ENCODE measurements around the gene H6PD.

The H6PD gene

DNA sequence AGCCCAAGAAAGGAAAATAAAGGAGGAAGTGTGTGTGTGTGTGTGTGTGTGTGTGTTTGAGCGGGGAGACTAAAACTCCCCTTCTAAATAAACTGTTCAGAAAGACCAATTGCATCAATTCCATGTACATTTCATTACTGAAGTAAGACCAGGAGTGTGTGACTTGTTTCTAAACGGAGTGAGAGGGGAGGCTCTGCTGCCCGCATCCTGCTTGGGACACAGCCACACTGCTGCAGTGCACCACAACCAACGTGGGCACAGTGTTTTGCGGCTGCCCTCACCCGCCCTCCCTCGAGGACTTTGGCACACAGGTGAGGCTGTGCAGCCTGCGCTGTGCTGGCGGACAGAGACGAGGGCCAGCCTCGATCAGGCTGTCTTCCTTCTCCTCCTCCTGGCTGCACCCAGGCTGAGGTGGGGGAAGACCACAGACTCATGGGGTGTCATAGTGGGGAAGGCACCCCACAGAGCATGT lies 31.0 kb upstream of the H6PD start:
- no peak overlapping the region for H3K27ac Mint-ChIP-seq
- no peaks in the 10 kb centered on the region for H3K9me3 Mint-ChIP-seq
- TF ChIP-seq, protein P1, sequence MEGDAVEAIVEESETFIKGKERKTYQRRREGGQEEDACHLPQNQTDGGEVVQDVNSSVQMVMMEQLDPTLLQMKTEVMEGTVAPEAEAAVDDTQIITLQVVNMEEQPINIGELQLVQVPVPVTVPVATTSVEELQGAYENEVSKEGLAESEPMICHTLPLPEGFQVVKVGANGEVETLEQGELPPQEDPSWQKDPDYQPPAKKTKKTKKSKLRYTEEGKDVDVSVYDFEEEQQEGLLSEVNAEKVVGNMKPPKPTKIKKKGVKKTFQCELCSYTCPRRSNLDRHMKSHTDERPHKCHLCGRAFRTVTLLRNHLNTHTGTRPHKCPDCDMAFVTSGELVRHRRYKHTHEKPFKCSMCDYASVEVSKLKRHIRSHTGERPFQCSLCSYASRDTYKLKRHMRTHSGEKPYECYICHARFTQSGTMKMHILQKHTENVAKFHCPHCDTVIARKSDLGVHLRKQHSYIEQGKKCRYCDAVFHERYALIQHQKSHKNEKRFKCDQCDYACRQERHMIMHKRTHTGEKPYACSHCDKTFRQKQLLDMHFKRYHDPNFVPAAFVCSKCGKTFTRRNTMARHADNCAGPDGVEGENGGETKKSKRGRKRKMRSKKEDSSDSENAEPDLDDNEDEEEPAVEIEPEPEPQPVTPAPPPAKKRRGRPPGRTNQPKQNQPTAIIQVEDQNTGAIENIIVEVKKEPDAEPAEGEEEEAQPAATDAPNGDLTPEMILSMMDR (IDR thresholded peaks at IDR 0.05; ENCODE audit: unreplicated experiment in 3 of 3) = no peak
- H3K27me3 Mint-ChIP-seq (ENCODE audit: low read depth) = peaks cover 83% of the 10 kb centered on the region
- H3K4me1 Mint-ChIP-seq = peaks cover 26% of the 10 kb centered on the region
- H3K36me3 Mint-ChIP-seq (ENCODE audit: low read depth) = no peaks in the 10 kb centered on the region
- H3K4me3 Mint-ChIP-seq = peak overlapping the region in 1 of 3 experiments; percentile 31

DNA sequence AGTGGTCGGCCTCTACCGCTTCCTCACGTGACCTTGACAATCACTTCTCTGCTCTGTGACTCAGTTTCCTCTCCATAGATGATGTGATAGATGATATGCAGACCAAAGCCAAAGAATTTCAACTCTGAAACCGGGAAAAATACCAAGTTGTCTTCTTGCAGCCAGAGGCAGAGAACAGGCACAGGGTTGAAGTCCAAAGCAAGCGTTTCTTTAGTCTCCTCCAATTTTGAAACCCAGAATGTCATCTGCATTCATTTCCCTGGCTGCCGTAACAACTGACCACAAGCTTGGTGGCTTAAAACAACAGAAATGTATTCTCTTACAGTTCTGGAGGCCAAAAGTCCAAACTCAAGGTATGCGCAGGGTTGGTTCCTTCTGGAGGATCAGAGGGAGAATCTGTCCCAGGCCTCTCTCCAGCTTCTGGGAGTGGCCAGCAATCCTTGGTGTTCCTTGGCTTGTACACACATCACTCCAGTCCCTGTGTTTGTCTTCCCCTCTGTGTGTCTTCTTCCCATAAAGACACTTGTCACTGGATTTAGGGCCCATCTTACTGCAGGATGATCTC lies 30.3 kb upstream of the H6PD start:
- Mint-ChIP-seq H3K36me3 (ENCODE audit: low read depth) (no peaks in the 10 kb centered on the region), H3K4me1 (peaks cover 25% of the 10 kb centered on the region), H3K9me3 (no peaks in the 10 kb centered on the region), H3K27ac (no peak overlapping the region), H3K27me3 (ENCODE audit: low read depth) (peaks cover 77% of the 10 kb centered on the region), H3K4me3 (peak overlapping the region; percentile 1 to 40 (median 35))
- TF ChIP-seq, protein P1 (IDR thresholded peaks at IDR 0.05; ENCODE audit: unreplicated experiment in 3 of 3) = no peak

DNA sequence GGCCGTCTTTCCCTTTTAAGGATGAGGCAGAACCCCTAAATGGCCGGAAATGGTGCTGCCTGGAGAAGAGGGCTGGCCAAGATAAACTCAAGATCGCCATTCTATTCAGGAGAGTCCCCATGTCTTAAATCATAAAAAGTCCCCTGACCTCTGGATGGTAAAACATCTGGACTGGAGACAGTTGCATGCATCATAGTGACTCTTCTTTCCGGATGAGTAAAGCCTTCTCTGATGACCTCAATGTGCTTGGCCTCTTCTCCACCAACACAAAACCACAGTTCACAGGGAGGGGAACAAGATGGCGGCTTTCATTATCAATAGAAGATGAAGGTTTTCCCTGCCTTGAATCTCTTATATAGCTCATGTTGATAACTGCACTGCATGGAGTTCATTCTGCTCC lies 27.5 kb upstream of the H6PD start:
- TF ChIP-seq, protein P1 (IDR thresholded peaks at IDR 0.05; ENCODE audit: unreplicated experiment in 3 of 3) = no peak
- peaks cover 49% of the 10 kb centered on the region for H3K27me3 Mint-ChIP-seq (ENCODE audit: low read depth)
- H3K4me3 Mint-ChIP-seq = no peak overlapping the region
- H3K4me1 Mint-ChIP-seq = peaks cover 13% of the 10 kb centered on the region
- H3K9me3 Mint-ChIP-seq = no peaks in the 10 kb centered on the region
- no peaks in the 10 kb centered on the region for H3K36me3 Mint-ChIP-seq (ENCODE audit: low read depth)
- peak overlapping the region in 2 of 3 experiments; percentile 48 to 89 for H3K27ac Mint-ChIP-seq

DNA sequence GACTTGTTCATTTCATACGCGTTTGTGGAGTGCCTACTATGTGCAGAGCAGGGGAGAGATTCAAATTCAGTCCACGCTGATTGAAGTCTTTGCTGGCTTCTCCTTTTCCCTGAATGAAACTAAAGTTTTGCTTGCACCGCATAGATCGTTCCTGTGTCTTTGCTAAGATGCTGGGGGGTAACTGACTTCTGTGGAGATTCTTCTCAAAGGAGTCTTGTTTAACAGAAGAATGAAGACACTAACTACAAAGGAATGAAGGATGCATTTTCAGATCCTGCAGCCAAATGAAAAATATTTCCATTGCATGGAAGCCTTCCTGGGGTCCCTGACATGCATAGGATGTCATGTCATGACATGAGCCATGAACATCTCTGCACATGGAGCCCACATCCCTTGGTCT lies 26.9 kb upstream of the H6PD start:
- Mint-ChIP-seq H3K9me3 (no peaks in the 10 kb centered on the region), H3K4me3 (no peak overlapping the region), H3K36me3 (ENCODE audit: low read depth) (no peaks in the 10 kb centered on the region), H3K27ac (peak overlapping the region in 2 of 3 experiments; percentile 48 to 89), H3K4me1 (peaks cover 11% of the 10 kb centered on the region), H3K27me3 (ENCODE audit: low read depth) (peaks cover 42% of the 10 kb centered on the region)
- TF ChIP-seq, protein P1 (IDR thresholded peaks at IDR 0.05; ENCODE audit: unreplicated experiment in 3 of 3) = no peak

DNA sequence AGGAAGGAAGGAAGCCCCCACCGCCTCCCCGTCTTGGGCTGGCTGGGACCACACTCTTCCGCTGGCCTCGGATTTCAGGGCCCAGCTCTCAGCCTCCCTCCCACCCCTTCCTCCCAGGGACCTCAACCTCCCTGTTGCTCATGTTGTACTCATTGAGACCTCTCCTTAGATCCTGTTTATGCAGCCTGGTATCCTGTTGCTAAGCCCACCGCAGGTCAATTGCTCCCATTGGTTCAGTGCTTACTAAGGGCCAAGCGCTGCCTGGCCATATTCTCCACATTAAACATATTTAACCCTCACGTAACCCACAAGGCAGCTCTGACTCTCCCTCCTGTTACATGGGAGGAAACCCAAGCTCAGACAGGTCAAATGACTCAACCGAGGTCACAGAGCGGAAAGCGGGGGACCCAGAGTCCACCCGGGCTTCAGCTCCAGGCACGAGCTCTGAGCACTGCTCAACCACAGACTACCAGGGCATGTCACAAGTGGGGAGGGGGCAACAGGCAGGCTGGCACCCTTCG lies 23.2 kb upstream of the H6PD start:
- Mint-ChIP-seq H3K27ac (peak overlapping the region; percentile 45 to 77 (median 76)), H3K9me3 (no peaks in the 10 kb centered on the region), H3K4me3 (no peak overlapping the region), H3K36me3 (ENCODE audit: low read depth) (no peaks in the 10 kb centered on the region), H3K27me3 (ENCODE audit: low read depth) (peaks cover 13% of the 10 kb centered on the region), H3K4me1 (peaks cover 11% of the 10 kb centered on the region)
- TF ChIP-seq, protein P1 (IDR thresholded peaks at IDR 0.05; ENCODE audit: unreplicated experiment in 3 of 3) = no peak

DNA sequence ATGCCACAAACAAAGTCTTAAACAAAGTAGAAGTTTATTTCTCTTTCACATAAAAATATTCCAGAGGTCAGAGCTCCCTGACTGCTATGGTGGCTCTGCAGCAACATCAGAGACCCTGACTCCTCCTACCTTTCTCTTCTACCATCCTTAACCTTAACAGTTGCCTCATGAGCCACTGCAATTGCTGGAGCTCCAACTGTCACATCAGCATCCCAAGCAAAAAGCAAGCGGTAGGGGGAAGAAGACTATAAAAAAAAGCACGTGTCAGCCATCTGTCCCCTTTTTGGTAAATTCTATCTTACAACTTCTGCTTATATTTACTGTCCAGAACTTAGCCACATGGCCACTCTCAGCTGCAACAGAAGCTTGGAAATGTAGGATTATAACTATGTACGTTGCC lies 21.8 kb upstream of the H6PD start:
- TF ChIP-seq, protein P1 (IDR thresholded peaks at IDR 0.05; ENCODE audit: unreplicated experiment in 3 of 3) = no peak
- peaks cover 6% of the 10 kb centered on the region for H3K4me1 Mint-ChIP-seq
- H3K36me3 Mint-ChIP-seq (ENCODE audit: low read depth) = no peaks in the 10 kb centered on the region
- no peak overlapping the region for H3K4me3 Mint-ChIP-seq
- H3K9me3 Mint-ChIP-seq = no peaks in the 10 kb centered on the region
- peaks cover 3% of the 10 kb centered on the region for H3K27me3 Mint-ChIP-seq (ENCODE audit: low read depth)
- H3K27ac Mint-ChIP-seq = no peak overlapping the region

Measured in nephron (organoid).